PC-9 (cell line): ENCODE data around the gene HSPA4. TPM values are rescaled to one million over a fixed set of nuclear protein-coding genes. Genes with fewer than 3 reads are reported as not detected.

Source experiments
- BruUV-seq: library from RNA; stranded (reverse); fragments of 400-500 nt; replicated peaks from 2 replicates; lab custom pipeline; 2021; lab: Mats Ljungman, UMichigan
- CTCF ChIA-PET: fragments of 300-600 bp; sonication (Branson Sonifier 250); formaldehyde crosslinking; loops from one replicate; lab custom pipeline; 2022; ENCODE audit warnings: antibody characterized with exemption; lab: Charles Lee
- POLR2A ChIA-PET: fragments of 300-600 bp; sonication (Branson Sonifier 250); formaldehyde crosslinking; loops from one replicate; lab custom pipeline; 2022; ENCODE audit warnings: antibody characterized with exemption; ENCODE audit not compliant: unreplicated experiment; lab: Charles Lee
- DNase-seq, 2 experiments: peaks; one replicate each; pipeline versions ENCODE4 v3.0.0 to v3.0.0-alpha.2; 2015 to 2022; ENCODE audit warnings: mixed read lengths in 1 of 2
- H2AFZ ChIP-seq: fragments of 200-600 bp; sonication (generic); 2 replicates; pipeline ENCODE4 v1.8.1; 2017; ENCODE audit warnings: antibody characterized with exemption
- H3F3A ChIP-seq: fragments of 200-600 bp; sonication (generic); 2 replicates; pipeline ENCODE4 v1.8.1; 2017; ENCODE audit warnings: antibody characterized with exemption, mild to moderate bottlenecking, low read depth; ENCODE audit not compliant: insufficient read depth
- H3K27ac ChIP-seq: fragments of 200-600 bp; sonication (generic); 2 replicates; pipeline ENCODE4 v1.6.1; 2016; ENCODE audit warnings: mixed run types
- H3K27me3 ChIP-seq: fragments of 200-600 bp; sonication (generic); 2 replicates; pipeline ENCODE4 v1.6.1; 2016; ENCODE audit warnings: low read depth, mixed run types; ENCODE audit not compliant: insufficient read depth
- H3K36me3 ChIP-seq: fragments of 200-600 bp; sonication (generic); 2 replicates; pipeline ENCODE4 v1.6.1; 2016; ENCODE audit warnings: low read depth, mixed run types
- H3K4me1 ChIP-seq: fragments of 200-600 bp; sonication (generic); replicated peaks from 2 replicates; pipeline ENCODE4 v1.6.1; 2016; ENCODE audit warnings: mixed run types; ENCODE audit not compliant: insufficient read depth
- H3K4me2 ChIP-seq: fragments of 200-600 bp; sonication (generic); 2 replicates; pipeline ENCODE4 v1.6.1; 2017; ENCODE audit warnings: mixed run types
- H3K4me3 ChIP-seq: fragments of 200-600 bp; sonication (generic); 2 replicates; pipeline ENCODE4 v1.6.1; 2016; ENCODE audit warnings: mixed run types
- H3K79me2 ChIP-seq: fragments of 200-600 bp; sonication (generic); 2 replicates; pipeline ENCODE4 v1.6.1; 2017; ENCODE audit warnings: low read depth, mixed run types
- H3K9me2 ChIP-seq: fragments of 200-600 bp; sonication (generic); 2 replicates; pipeline ENCODE4 v1.8.1; 2017; ENCODE audit warnings: mild to moderate bottlenecking; ENCODE audit not compliant: insufficient read depth
- H3K9me3 ChIP-seq: fragments of 200-600 bp; sonication (generic); 2 replicates; pipeline ENCODE4 v1.8.1; 2016; ENCODE audit warnings: low read depth; ENCODE audit not compliant: insufficient read depth
- H4K20me1 ChIP-seq: fragments of 200-600 bp; sonication (generic); 2 replicates; pipeline ENCODE4 v1.8.1; 2017; ENCODE audit not compliant: insufficient read depth
- EZH2 ChIP-seq: fragments of 200-600 bp; sonication (generic); IDR thresholded peaks from 2 replicates; pipeline ENCODE4 v1.8.0; 2017; ENCODE audit warnings: antibody characterized with exemption, low read depth
- intact Hi-C: fragments of 100-400 bp; cut with micrococcal nuclease; formaldehyde crosslinking; loops from one replicate; pipeline ENCODE4 v1.10.0; 2022; ENCODE audit not compliant: unreplicated experiment
- total RNA-seq: library from RNA; stranded (reverse); gene quantifications from 2 replicates; pipeline ENCODE4 v1.2.3, GENCODE V29; 2021
- TF ChIP-seq, protein P1 (sequence below): fragments of 200-600 bp; sonication (generic); conservative IDR thresholded peaks from 2 replicates; pipeline ENCODE4 v1.6.1; 2017; ENCODE audit warnings: mixed run types, antibody characterized with exemption, mild to moderate bottlenecking, moderate library complexity

The HSPA4 gene
- total RNA-seq, 1 experiment from 2014 or later, result 140 TPM

DNA sequence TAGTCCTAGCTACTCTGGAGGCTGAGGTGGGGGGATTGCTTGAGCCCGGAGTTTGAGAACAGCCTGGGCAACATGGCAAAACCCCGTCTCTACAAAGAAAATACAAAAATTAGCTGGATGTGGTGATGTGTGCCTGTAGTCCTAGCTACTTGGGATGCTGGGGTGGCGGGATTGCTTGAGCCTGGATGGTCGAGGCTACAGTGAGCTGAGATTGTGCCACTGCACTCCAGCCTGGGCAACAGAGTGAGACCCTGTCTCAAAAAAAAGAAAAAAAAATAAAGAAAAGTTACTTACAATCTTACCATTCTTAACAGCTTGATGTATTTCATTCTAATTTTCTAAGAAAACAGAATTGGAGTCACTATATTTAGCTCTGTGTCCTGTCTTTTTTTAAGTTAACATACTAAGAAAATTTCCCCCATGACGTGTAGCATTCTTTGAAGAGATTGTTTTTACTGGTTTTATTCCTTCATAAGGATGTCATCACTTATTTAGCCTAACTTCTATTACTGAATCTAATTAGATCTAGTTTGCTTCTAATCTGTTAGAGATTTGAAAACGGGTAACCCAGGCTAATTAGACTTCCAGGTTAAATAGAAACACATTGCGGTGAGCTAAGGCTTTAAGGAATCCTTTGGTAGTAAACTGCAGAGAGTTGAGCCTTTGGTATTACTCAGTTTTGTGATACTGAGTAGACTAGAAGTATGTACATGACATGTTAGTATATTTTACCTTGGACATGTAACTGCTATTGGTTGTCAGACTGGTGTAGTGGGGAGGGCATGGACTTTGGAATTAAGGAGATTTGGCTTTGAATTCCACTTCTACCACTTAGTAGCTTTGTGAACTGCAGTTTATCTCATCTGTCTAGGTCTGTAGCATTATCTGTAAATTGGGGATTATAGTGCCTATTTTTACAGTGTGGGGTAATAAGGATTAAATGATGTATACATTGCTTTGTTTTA is 24.0 kb downstream of the HSPA4 start:
- Histone ChIP-seq H3K79me2 (peaks cover 88% of the 10 kb centered on the region), H3K27me3 (no peaks in the 10 kb centered on the region), H3K9me2 (no peaks in the 10 kb centered on the region), H3K4me2 (no peak overlapping the region), H2AFZ (no peak overlapping the region), H3K27ac (no peak overlapping the region), H4K20me1 (peaks cover 82% of the 10 kb centered on the region), H3F3A (peaks cover 38% of the 10 kb centered on the region), H3K4me3 (no peak overlapping the region), H3K9me3 (no peaks in the 10 kb centered on the region), H3K36me3 (peaks cover 68% of the 10 kb centered on the region), H3K4me1 (no peaks in the 10 kb centered on the region)
- intact Hi-C loops, result no loop called here
- DNase-seq, result no peak
- ChIA-PET POLR2A (no interaction called here), CTCF (no interaction called here)
- BruUV-seq, result no TSS peak
- TF ChIP-seq, protein P1, sequence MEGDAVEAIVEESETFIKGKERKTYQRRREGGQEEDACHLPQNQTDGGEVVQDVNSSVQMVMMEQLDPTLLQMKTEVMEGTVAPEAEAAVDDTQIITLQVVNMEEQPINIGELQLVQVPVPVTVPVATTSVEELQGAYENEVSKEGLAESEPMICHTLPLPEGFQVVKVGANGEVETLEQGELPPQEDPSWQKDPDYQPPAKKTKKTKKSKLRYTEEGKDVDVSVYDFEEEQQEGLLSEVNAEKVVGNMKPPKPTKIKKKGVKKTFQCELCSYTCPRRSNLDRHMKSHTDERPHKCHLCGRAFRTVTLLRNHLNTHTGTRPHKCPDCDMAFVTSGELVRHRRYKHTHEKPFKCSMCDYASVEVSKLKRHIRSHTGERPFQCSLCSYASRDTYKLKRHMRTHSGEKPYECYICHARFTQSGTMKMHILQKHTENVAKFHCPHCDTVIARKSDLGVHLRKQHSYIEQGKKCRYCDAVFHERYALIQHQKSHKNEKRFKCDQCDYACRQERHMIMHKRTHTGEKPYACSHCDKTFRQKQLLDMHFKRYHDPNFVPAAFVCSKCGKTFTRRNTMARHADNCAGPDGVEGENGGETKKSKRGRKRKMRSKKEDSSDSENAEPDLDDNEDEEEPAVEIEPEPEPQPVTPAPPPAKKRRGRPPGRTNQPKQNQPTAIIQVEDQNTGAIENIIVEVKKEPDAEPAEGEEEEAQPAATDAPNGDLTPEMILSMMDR, result no peak
- no peak for TF ChIP-seq EZH2

DNA sequence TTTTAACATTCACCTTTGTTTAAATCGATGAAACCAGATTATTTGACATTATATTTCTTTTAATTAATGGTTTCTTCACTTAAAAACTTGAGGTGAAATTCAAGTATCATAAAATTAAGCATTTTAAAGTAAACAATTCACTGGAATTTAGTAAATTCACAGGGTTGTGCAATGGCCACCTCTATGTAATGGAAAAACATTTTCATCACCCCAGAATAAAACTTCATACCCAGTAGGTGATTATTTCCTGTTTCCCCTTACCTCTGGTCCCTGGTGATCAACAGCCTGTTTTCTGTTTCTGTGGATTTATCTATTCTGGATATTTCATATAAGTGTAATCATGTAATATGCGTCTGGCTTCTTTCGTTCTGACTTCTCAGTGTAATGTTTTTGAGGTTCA is 27.2 kb downstream of the HSPA4 start:
- H3K27me3 ChIP-seq, result no peaks in the 10 kb centered on the region
- H4K20me1 ChIP-seq, result peaks cover 81% of the 10 kb centered on the region
- DNase-seq, result no peak
- no peak overlapping the region for H3K4me3 ChIP-seq
- H3K27ac ChIP-seq, result no peak overlapping the region
- H3K9me2 ChIP-seq, result no peaks in the 10 kb centered on the region
- BruUV-seq, result no TSS peak
- peaks cover 80% of the 10 kb centered on the region for H3K79me2 ChIP-seq
- intact Hi-C loops, result no loop called here
- no peaks in the 10 kb centered on the region for H3K4me1 ChIP-seq
- TF ChIP-seq EZH2, result no peak
- TF ChIP-seq, protein P1, result no peak
- peaks cover 55% of the 10 kb centered on the region for H3K36me3 ChIP-seq
- CTCF ChIA-PET, result no interaction called here
- no peaks in the 10 kb centered on the region for H3K9me3 ChIP-seq
- H3K4me2 ChIP-seq, result no peak overlapping the region
- no peak overlapping the region for H2AFZ ChIP-seq
- H3F3A ChIP-seq, result peaks cover 30% of the 10 kb centered on the region; the same call in 1 of the 2 replicates
- POLR2A ChIA-PET, result no interaction called here

DNA sequence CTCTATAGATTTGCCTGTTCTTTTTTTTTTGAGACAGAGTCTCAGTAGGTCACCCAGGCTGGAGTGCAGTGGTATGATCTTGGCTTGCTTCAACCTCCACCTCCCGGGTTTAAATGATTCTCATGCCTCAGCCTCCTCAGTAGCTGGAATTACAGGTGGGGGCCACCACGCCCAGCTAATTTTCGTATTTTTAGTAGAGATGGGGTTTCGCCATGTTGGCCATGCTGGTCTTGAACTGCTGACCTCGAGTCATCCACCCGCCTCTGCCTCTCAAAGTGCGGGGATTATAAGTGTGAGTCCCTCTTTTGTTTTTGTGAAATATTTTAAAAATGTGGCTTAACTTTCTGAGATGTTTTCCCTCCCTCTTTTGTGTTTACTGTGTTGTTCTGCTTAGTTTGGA is 29.2 kb downstream of the HSPA4 start:
- POLR2A ChIA-PET, result no interaction called here
- H3K4me1 ChIP-seq, result no peaks in the 10 kb centered on the region
- no TSS peak for BruUV-seq

More for the DNA sequence above, 29.2 kb downstream of the HSPA4 start:
- H3F3A ChIP-seq, result peaks cover 27% of the 10 kb centered on the region; the same call in 1 of the 2 replicates
- H3K36me3 ChIP-seq, result peaks cover 46% of the 10 kb centered on the region
- peaks cover 76% of the 10 kb centered on the region for H4K20me1 ChIP-seq
- H3K79me2 ChIP-seq, result peaks cover 66% of the 10 kb centered on the region
- H3K27ac ChIP-seq, result no peak overlapping the region
- H3K4me2 ChIP-seq, result no peak overlapping the region
- no peak for DNase-seq
- H3K4me3 ChIP-seq, result no peak overlapping the region
- H3K9me3 ChIP-seq, result no peaks in the 10 kb centered on the region
- TF ChIP-seq EZH2, result no peak
- TF ChIP-seq, protein P1, result no peak
- intact Hi-C loops, result loop anchor here (10.0 kb wide), 1 partner anchor 156 kb away; no protein-coding TSS in a partner anchor
- H2AFZ ChIP-seq, result no peak overlapping the region
- no peaks in the 10 kb centered on the region for H3K9me2 ChIP-seq
- CTCF ChIA-PET, result no interaction called here
- no peaks in the 10 kb centered on the region for H3K27me3 ChIP-seq
